ENCODE measurements around the gene FGF22. TPM values are rescaled to one million over a fixed set of nuclear protein-coding genes. Genes with fewer than 3 reads are reported as not detected.

Gene FGF22
- total and polyA plus RNA-seq, 3 donors from 2014 or later: 1.8 to 3.1 (median 2.6) TPM

GRCh38 chr19:629961-630714 lies 9.5 kb upstream of the FGF22 start:
- Histone ChIP-seq H3K27ac (no peak overlapping the region), H3K4me3 (no peak overlapping the region), H3K27me3 (no peaks in the 10 kb centered on the region), H3K4me1 (peaks cover 16% of the 10 kb centered on the region), H3K9me3 (no peaks in the 10 kb centered on the region), H3K36me3 (ENCODE audit: low read depth, missing control alignments) (no peaks in the 10 kb centered on the region)
- DNase-seq: no peak
- TF ChIP-seq POLR2A (IDR thresholded peaks at IDR 0.05) (no peak), CTCF (IDR thresholded peaks at IDR 0.05) (no peak)
- intact Hi-C loops (cut with DNase I; ENCODE audit: low total_unique reads): no loop called here
- WGBS, 2 donors: 95 to 96% methylated on average over 10 to 30 of the region's 30 CpGs

GRCh38 chr19:632579-633067 lies 7.1 kb upstream of the FGF22 start:
- WGBS, 2 donors: 2 to 8% methylated on average over 4 to 34 of the region's 35 CpGs

GRCh38 chr19:633068-633785 lies 6.5 kb upstream of the FGF22 start, which contains the start of gene POLRMT:
POLRMT (minus strand) TSS chr19:633537; CDS start chr19:633512, 25 bp downstream.
- WGBS, 2 donors: 0 to 1% methylated on average over 36 to 65 of the region's 67 CpGs
- Histone ChIP-seq H3K9me3 (no peaks in the 10 kb centered on the region), H3K27ac (peak within 1 kb of the TSS; percentile 70 to 74), H3K36me3 (ENCODE audit: low read depth, missing control alignments) (no peaks in the 10 kb centered on the region), H3K27me3 (no peaks in the 10 kb centered on the region), H3K4me3 (peak within 1 kb of the TSS; percentile 77 to 88), H3K4me1 (peaks cover 16% of the 10 kb centered on the region)
- DNase-seq: peak; percentile 99
- TF ChIP-seq CTCF (IDR thresholded peaks at IDR 0.05) (peak in 1 of 3 experiments; percentile 24), POLR2A (IDR thresholded peaks at IDR 0.05) (no peak)
- intact Hi-C loops (cut with DNase I; ENCODE audit: low total_unique reads): no loop called here

More at GRCh38 chr19:632579-633067, 7.1 kb upstream of the FGF22 start:
- Histone ChIP-seq H3K36me3 (ENCODE audit: low read depth, missing control alignments) (no peaks in the 10 kb centered on the region), H3K27ac (peak overlapping the region; percentile 70 to 74), H3K9me3 (no peaks in the 10 kb centered on the region), H3K4me1 (peaks cover 16% of the 10 kb centered on the region), H3K4me3 (peak overlapping the region; percentile 77 to 88), H3K27me3 (no peaks in the 10 kb centered on the region)
- TF ChIP-seq POLR2A (IDR thresholded peaks at IDR 0.05): no peak
- peak; percentile 53 for DNase-seq
- intact Hi-C loops (cut with DNase I; ENCODE audit: low total_unique reads): no loop called here

- Histone ChIP-seq H3K27me3 (no peaks in the 10 kb centered on the region), H3K27ac (peak overlapping the region in 1 of 2 donors; percentile 5), H3K4me3 (peak overlapping the region; percentile 77 to 88), H3K4me1 (peaks cover 19% of the 10 kb centered on the region), H3K36me3 (ENCODE audit: low read depth, missing control alignments) (no peaks in the 10 kb centered on the region), H3K9me3 (no peaks in the 10 kb centered on the region)
- intact Hi-C loops (cut with DNase I; ENCODE audit: low total_unique reads): no loop called here
- WGBS, 2 donors: 20 to 23% methylated on average over 32 of the region's 32 CpGs
- TF ChIP-seq POLR2A (IDR thresholded peaks at IDR 0.05) (no peak), CTCF (IDR thresholded peaks at IDR 0.05) (no peak)
- no peak for DNase-seq
These were observed 5.7 kb upstream of the FGF22 start for GRCh38 chr19:633786-634639.
